ENCODE data around the gene ADD2. TPM values are rescaled to one million over a fixed set of nuclear protein-coding genes. Genes with fewer than 3 reads are reported as not detected.
"Not testable (repeated sequence)": the region's sequence is repeated elsewhere in the genome, so short reads cannot be mapped to it uniquely, and the experiment has no call there.

Gene ADD2
- total RNA-seq, 1 donor from 2014 or later = 2.3 TPM

GRCh38 chr2:70759446-70759845 is 8.6 kb downstream of the ADD2 start:
- no peak for ATAC-seq
- intact Hi-C loops (cut with DNase I) = no loop called here
- DNase-seq (ENCODE audit: missing footprints) = no peak

- intact Hi-C loops (cut with DNase I) = no loop called here
- ATAC-seq (no peak), DNase-seq (ENCODE audit: missing footprints) (no peak)
Measured at GRCh38 chr2:70757966-70758365, 10.0 kb downstream of the ADD2 start.

- no peak for ATAC-seq
- intact Hi-C loops (cut with DNase I) = no loop called here
- DNase-seq (ENCODE audit: missing footprints) = no peak
Measured at GRCh38 chr2:70757360-70757759, 10.6 kb downstream of the ADD2 start.

- DNase-seq (ENCODE audit: missing footprints) = no peak
Measured at GRCh38 chr2:70756128-70756527, 11.9 kb downstream of the ADD2 start.

GRCh38 chr2:70753902-70754301 is 14.1 kb downstream of the ADD2 start:
- intact Hi-C loops (cut with DNase I) = no loop called here
- DNase-seq (ENCODE audit: missing footprints) (no peak), ATAC-seq (no peak)

More at GRCh38 chr2:70756128-70756527, 11.9 kb downstream of the ADD2 start:
- intact Hi-C loops (cut with DNase I) = no loop called here
- no peak for ATAC-seq

GRCh38 chr2:70753031-70753430 is 15.0 kb downstream of the ADD2 start:
- DNase-seq (ENCODE audit: missing footprints) (no peak), ATAC-seq (no peak)
- intact Hi-C loops (cut with DNase I) = no loop called here

- intact Hi-C loops (cut with DNase I) = no loop called here
- no peak for DNase-seq (ENCODE audit: missing footprints)
- no peak for ATAC-seq
Measured at GRCh38 chr2:70752396-70752795, 15.6 kb downstream of the ADD2 start.

GRCh38 chr2:70751881-70752280 is 16.1 kb downstream of the ADD2 start:
- DNase-seq (ENCODE audit: missing footprints) (no peak), ATAC-seq (no peak)
- intact Hi-C loops (cut with DNase I) = no loop called here

GRCh38 chr2:70750320-70750719 is 17.7 kb downstream of the ADD2 start:
- intact Hi-C loops (cut with DNase I) = no loop called here
- no peak for ATAC-seq
- no peak for DNase-seq (ENCODE audit: missing footprints)

- ATAC-seq = no peak
- intact Hi-C loops (cut with DNase I) = no loop called here
- no peak for DNase-seq (ENCODE audit: missing footprints)
Measured at GRCh38 chr2:70748002-70748784, 19.8 kb downstream of the ADD2 start.

- intact Hi-C loops (cut with DNase I) = no loop called here
- no peak for DNase-seq (ENCODE audit: missing footprints)
- no peak for ATAC-seq
Measured at GRCh38 chr2:70747284-70747683, 20.7 kb downstream of the ADD2 start.

GRCh38 chr2:70746094-70746974 is 21.7 kb downstream of the ADD2 start:
- DNase-seq (ENCODE audit: missing footprints) (no peak), ATAC-seq (no peak)
- intact Hi-C loops (cut with DNase I) = no loop called here

GRCh38 chr2:70745276-70745825 is 22.6 kb downstream of the ADD2 start:
- no peak for ATAC-seq
- intact Hi-C loops (cut with DNase I) = no loop called here
- no peak for DNase-seq (ENCODE audit: missing footprints)

GRCh38 chr2:70744397-70744796 is 23.6 kb downstream of the ADD2 start:
- ATAC-seq (no peak), DNase-seq (ENCODE audit: missing footprints) (no peak)
- intact Hi-C loops (cut with DNase I) = no loop called here

- DNase-seq (ENCODE audit: missing footprints) (no peak), ATAC-seq (no peak)
- intact Hi-C loops (cut with DNase I) = no loop called here
Measured at GRCh38 chr2:70743677-70744076, 24.3 kb downstream of the ADD2 start.

- intact Hi-C loops (cut with DNase I) = no loop called here
- no peak for ATAC-seq
- DNase-seq (ENCODE audit: missing footprints) = no peak
Measured at GRCh38 chr2:70743068-70743467, 24.9 kb downstream of the ADD2 start.

GRCh38 chr2:70739492-70739891 is 28.5 kb downstream of the ADD2 start:
- ATAC-seq; DNase-seq (ENCODE audit: missing footprints); intact Hi-C loops (cut with DNase I): not testable (repeated sequence)

GRCh38 chr2:70738159-70738558 is 29.8 kb downstream of the ADD2 start:
- intact Hi-C loops (cut with DNase I) = no loop called here
- ATAC-seq (no peak), DNase-seq (ENCODE audit: missing footprints) (no peak)

GRCh38 chr2:70735071-70735470 is 32.9 kb downstream of the ADD2 start:
- no peak for ATAC-seq
- DNase-seq (ENCODE audit: missing footprints) = no peak
- intact Hi-C loops (cut with DNase I) = no loop called here

All from Right ventricle myocardium inferior (tissue), 1 donor.